Measurements from ENCODE around the gene ATXN7L1. TPM values are rescaled to one million over a fixed set of nuclear protein-coding genes. Genes with fewer than 3 reads are reported as not detected.

ATXN7L1 gene
- total and polyA plus RNA-seq, 2 experiments from 2014 or later: 6.4 to 8.6 TPM

DNA sequence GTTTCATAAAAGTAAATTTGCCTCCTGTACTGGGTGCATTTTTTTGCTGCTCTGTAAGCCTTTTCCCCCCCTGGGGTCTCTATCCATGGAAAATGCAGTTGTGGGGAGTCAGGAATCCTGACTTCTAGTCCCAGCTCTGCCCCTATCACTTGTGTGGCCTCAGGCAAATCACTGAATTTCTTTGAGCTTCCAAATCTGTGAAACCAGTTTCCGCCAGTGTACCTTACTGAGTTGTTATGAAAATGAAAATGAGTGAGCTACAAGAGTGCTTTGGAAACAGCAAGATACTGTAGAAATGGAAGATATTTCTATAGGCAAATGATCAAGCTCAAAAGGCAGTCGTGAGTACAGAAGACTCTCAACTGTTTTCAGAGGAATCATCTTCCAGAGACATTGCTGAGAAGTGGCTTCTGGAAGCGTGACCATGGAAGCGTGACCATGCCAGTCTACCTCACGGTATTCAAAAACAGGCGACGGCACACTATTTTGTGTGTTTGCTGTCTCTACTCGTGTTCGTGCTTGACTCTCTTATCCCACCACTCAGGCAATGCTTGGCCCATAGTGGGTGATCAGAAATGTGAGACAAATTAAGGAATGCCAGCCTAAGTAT is 107.4 kb downstream of the ATXN7L1 start:
- H3K4me3 ChIP-seq: no peak overlapping the region
- no peaks in the 10 kb centered on the region for H3K9me3 ChIP-seq (ENCODE audit: low read depth)
- H3K27me3 ChIP-seq: no peaks in the 10 kb centered on the region
- no peaks in the 10 kb centered on the region for H3K36me3 ChIP-seq
- TF ChIP-seq CTCF (IDR thresholded peaks at IDR 0.05; ENCODE audit: low read depth, low read length): no peak
- no peaks in the 10 kb centered on the region for H3K4me1 ChIP-seq (ENCODE audit: low read depth)
- DNase-seq (ENCODE audit: low read depth in 1 of 2, low spot score in 1 of 2): no peak
- no peak overlapping the region for H3K27ac ChIP-seq

DNA sequence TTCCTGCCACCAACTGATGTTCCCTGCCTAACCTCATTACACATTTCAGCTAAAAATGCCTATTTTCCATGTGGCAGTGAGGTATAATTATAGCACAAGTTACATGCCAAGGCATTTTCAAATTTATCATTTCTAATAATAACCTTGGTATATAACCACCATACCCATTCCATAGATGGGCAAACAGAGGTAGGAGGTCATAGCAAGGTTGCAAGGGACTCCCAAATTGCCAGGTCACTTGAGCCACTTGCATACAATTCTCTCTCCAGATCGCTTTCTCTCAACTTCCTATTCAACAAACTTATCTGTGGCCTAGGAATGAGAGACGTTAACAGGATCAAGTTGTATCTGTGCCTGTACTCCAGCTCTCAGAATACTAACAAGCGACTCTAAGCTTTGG is 108.3 kb downstream of the ATXN7L1 start:
- no peak for TF ChIP-seq CTCF (IDR thresholded peaks at IDR 0.05; ENCODE audit: low read depth, low read length)
- H3K27me3 ChIP-seq: no peaks in the 10 kb centered on the region
- H3K27ac ChIP-seq: no peak overlapping the region
- H3K36me3 ChIP-seq: no peaks in the 10 kb centered on the region
- no peaks in the 10 kb centered on the region for H3K4me1 ChIP-seq (ENCODE audit: low read depth)
- no peak for DNase-seq (ENCODE audit: low read depth in 1 of 2, low spot score in 1 of 2)
- H3K9me3 ChIP-seq (ENCODE audit: low read depth): no peaks in the 10 kb centered on the region
- H3K4me3 ChIP-seq: no peak overlapping the region

- Histone ChIP-seq H3K4me1 (ENCODE audit: low read depth) (no peaks in the 10 kb centered on the region), H3K27ac (no peak overlapping the region), H3K27me3 (no peaks in the 10 kb centered on the region), H3K9me3 (ENCODE audit: low read depth) (no peaks in the 10 kb centered on the region), H3K36me3 (no peaks in the 10 kb centered on the region), H3K4me3 (no peak overlapping the region)
- TF ChIP-seq CTCF (IDR thresholded peaks at IDR 0.05; ENCODE audit: low read depth, low read length): no peak
- DNase-seq (ENCODE audit: low read depth in 1 of 2, low spot score in 1 of 2): no peak
Measured at GRCh38 chr7:105766421-105767073, 109.9 kb downstream of the ATXN7L1 start.

- Histone ChIP-seq H3K4me3 (no peak overlapping the region), H3K36me3 (no peaks in the 10 kb centered on the region), H3K27me3 (no peaks in the 10 kb centered on the region), H3K9me3 (ENCODE audit: low read depth) (no peaks in the 10 kb centered on the region), H3K4me1 (ENCODE audit: low read depth) (no peaks in the 10 kb centered on the region), H3K27ac (no peak overlapping the region)
- DNase-seq (ENCODE audit: low read depth in 1 of 2, low spot score in 1 of 2): no peak
- no peak for TF ChIP-seq CTCF (IDR thresholded peaks at IDR 0.05; ENCODE audit: low read depth, low read length)
Measured at GRCh38 chr7:105765846-105766245, 110.6 kb downstream of the ATXN7L1 start.

DNA sequence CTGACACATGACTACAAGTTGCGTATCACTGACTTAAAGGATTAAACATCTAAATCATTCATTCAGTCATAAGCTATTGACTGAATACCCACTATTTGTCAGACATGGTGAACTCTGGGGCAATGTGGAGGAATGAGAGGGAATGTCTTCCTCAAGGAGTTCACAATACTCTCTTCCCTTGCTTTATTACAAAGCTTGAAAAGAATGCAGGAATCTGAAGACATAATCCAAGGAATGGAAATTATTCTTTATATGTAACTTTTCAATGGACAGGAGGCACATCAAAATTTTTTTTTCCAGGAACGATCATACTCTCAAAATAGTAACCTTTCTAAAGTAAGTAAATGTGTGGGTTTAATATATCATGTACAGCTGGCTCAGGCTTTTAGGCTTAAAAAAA is 111.9 kb downstream of the ATXN7L1 start:
- no peaks in the 10 kb centered on the region for H3K36me3 ChIP-seq
- no peak overlapping the region for H3K4me3 ChIP-seq
- H3K9me3 ChIP-seq (ENCODE audit: low read depth): no peaks in the 10 kb centered on the region
- no peak for TF ChIP-seq CTCF (IDR thresholded peaks at IDR 0.05; ENCODE audit: low read depth, low read length)
- no peak for DNase-seq (ENCODE audit: low read depth in 1 of 2, low spot score in 1 of 2)
- H3K27me3 ChIP-seq: no peaks in the 10 kb centered on the region
- no peaks in the 10 kb centered on the region for H3K4me1 ChIP-seq (ENCODE audit: low read depth)
- H3K27ac ChIP-seq: no peak overlapping the region
